Activated CD4-positive, alpha-beta T cell treated with anti-CD3 and anti-CD28 coated beads, Interleukin-2, amount 50 U/mL, for 16 hours (primary cell): ENCODE measurements around the gene MCF2.
"Not testable (repeated sequence)": the region's sequence is repeated elsewhere in the genome, so short reads cannot be mapped to it uniquely, and the experiment has no call there.

Experiments
- DNase-seq: peaks from one replicate; pipeline ENCODE4 v3.0.0-alpha.2; 2020

The MCF2 gene, protein sequence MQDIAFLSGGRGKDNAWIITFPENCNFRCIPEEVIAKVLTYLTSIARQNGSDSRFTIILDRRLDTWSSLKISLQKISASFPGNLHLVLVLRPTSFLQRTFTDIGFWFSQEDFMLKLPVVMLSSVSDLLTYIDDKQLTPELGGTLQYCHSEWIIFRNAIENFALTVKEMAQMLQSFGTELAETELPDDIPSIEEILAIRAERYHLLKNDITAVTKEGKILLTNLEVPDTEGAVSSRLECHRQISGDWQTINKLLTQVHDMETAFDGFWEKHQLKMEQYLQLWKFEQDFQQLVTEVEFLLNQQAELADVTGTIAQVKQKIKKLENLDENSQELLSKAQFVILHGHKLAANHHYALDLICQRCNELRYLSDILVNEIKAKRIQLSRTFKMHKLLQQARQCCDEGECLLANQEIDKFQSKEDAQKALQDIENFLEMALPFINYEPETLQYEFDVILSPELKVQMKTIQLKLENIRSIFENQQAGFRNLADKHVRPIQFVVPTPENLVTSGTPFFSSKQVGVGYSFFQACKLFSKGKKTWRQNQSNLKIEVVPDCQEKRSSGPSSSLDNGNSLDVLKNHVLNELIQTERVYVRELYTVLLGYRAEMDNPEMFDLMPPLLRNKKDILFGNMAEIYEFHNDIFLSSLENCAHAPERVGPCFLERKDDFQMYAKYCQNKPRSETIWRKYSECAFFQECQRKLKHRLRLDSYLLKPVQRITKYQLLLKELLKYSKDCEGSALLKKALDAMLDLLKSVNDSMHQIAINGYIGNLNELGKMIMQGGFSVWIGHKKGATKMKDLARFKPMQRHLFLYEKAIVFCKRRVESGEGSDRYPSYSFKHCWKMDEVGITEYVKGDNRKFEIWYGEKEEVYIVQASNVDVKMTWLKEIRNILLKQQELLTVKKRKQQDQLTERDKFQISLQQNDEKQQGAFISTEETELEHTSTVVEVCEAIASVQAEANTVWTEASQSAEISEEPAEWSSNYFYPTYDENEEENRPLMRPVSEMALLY

DNA sequence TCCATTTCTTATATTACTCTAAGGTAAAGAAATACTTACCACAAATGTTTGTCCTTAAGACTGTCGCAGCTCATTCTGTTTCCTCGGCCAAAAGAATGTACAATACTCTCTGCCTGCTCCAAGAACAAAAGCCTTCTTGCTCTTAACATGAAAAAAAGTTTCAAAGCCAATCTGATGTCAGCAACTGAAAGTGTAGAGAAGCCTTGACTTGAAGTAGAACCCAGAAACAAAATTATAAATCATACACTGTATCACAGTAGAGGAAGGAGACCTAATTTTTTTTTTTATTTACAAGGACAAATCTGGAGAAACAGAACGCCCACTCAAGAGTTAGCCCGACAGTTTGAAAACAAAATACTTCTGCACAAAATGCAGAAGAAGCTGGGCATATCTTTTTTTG is at the start of gene MCF2:
TSS of gene MCF2 (minus strand) at position 101 of the 400 bp plus-strand sequence. CDS start 56,423 bp downstream, outside the sequence.
- no peak for DNase-seq

DNA sequence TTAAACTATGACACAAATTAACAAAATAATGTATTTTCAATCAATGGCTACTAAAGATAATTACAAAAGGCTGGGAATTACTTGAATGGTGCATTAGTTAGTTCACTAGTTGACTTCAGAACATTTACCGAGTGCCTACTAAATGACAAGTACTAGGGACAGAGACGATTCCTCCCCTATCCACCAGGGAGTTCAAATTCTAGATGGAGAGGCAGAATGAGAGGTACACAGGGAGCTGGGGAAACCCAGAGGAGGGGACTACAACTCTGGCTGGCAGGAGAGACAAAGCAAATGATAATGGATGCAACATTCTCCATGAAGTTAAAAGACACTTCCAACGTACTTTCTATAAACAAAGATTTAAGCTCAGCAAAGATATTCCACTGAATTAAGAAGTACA is 43.1 kb upstream of the MCF2 start:
- no peak for DNase-seq

DNA sequence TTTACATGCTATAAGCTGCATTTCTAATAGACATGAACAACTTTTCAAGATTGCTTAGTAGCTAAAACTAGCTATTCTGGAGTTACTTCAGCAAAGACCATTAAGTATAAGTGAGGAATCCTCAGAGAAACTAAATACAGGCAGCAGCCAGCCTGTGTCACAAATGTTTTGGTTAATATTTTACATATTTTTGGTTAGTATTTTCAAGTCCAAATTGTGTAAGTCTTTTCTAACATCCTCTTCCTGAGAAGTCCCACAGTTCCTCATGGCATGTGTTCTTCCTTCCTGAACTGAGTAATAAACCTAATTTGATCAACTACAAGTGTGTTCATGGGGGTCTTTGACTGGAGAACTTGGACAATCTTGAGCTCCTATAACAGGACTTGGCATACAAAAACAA is 42.4 kb upstream of the MCF2 start:
- no peak for DNase-seq

DNA sequence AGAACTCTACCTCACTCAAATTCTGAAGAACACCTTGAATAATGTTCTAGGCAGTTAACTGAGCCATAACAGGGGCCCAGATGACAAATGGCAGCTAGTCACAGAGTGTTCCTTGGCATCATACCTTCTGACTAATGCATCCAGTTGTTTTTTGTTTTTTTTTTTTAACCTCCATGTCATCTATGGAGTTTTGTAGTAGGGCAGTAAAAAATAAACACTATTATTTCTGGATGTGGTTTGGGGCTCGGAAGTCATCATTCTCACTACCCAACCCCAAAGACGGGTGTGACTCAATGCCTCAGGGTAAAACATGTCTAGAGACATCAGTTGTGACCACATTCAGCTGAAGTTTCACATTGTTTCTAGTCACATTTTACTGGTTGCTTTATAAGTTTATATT is 31.2 kb upstream of the MCF2 start:
- peak; percentile 69 for DNase-seq

DNA sequence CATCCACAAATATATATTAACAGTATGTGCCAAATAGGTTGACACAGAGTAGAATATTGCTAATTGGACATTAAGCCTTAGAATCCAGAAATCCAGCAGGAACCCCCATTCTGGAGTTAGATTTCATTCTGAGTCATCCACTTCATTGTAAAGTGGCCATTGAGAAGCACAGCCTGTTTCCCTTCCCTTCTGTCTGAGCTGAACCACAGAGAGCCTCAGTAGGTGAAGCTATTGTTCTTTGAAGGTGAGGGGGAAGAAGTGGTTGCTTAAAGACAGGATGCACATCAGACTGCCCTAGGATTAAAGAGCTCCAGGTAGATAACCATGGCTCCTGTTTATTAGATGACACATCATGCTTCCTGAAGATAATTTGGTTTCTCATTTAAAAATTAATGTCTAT is 30.6 kb upstream of the MCF2 start:
- DNase-seq = no peak

DNA sequence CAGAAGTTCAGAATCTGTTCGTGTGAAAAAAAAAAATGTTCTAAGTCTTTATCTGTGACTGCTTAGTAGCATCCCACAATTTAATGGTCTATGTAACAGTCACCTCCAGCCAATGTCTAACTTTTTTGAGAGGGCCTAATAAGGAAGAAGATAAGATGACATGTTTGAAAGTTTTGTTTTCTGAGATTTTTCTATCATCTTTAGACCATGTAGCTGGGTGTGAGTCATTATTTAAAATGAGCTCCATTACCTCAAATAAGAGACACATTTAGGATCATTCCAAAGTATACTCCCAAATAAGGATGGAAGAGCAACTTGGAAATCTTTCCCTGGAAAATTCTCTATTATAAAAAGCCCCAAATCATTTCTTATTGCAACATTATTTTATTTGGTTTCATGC is 28.2 kb upstream of the MCF2 start:
- DNase-seq = no peak

DNA sequence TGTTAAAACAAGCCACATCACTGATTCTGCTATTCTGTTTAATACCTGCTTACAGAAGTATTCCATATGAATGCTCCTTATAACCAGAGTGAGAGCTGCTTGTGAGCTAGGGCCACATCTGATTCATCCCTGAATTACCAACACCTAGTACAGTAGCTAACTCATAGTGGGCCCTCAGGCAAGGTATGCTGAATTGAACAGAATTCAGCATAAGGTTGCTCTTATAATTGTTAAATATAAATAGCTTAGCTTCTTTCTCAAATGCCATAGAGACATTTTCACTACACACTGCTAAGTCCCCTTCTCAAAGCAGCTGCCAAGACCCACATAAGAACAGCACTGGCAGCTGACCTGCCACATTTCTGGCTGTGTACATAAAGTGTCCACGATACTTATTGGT is 27.0 kb upstream of the MCF2 start:
- no peak for DNase-seq

DNA sequence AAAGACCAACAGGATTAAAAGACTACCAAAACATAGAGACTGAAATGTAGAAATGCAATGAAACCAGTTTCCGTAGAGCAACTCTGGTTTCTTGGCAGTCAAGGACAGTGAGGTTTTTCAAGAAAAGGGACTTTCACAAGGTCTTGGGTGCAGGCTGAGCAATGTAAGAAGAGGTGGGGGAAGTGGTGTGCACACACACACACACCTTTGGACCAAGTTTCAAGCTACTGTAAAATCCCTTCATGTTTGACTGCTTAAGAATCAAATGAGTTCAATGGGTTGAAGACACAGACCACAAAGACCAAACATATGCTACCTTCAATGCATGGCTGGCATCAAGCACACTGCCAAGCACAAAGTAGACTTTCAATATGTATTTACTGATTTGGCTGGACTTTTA is 17.8 kb upstream of the MCF2 start:
- DNase-seq = no peak

DNA sequence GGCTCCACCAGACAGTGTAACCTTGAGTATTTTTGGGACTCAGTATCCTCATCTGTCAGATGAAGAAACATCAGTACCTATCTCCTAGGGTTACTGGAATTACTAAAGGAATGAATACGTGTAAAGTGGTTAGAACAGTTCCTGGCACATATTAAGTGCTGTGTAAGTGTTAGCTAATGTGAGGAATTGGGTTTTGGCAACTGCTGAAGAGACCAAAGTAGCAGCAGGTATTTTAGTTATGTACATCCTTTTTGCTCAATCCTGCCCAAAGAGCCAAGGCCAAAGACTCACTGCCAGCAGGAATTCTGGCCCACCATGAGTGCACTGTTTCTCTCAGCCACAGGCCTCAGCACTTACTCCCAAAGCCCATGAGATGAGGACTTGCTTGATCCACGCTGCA is 16.7 kb upstream of the MCF2 start:
- no peak for DNase-seq

DNA sequence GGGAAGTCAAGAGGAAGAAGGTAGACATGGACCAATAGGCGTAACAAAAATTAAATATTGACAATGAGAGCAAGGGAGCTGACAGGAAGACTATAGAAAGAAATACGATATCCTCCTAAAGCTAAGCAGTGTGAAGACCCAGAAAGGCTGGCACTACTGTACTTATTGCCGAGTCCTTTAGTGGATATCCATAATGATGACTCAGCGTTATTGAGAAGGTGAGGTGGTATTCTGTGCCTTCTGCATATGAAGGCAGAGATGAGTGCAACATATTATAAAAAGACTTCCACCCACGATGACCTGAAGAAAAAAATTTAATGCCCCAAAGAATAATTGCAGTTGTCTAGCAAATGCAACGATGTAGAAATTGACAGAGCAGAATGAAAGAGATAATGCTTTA is 13.0 kb upstream of the MCF2 start:
- DNase-seq = no peak

DNA sequence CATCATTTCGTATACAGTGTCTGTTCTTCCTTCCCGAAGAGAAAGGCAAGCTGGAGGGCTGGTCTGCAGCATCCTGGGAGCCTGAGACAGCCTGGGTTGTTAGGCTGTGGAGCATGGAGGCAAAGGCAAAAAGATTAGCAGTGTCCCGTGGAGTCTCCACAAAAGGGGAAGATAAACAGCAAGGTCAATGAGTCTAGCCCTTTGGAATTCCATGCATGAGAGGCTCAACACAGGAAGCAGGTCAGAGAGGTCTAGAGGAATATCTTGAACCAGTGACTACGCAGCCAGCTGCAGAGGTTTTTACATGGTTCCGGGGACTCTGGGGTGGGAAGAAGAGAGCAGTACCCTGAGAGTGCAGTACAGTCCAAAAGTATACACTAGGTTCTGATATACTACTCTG is 12.2 kb upstream of the MCF2 start:
- no peak for DNase-seq

DNA sequence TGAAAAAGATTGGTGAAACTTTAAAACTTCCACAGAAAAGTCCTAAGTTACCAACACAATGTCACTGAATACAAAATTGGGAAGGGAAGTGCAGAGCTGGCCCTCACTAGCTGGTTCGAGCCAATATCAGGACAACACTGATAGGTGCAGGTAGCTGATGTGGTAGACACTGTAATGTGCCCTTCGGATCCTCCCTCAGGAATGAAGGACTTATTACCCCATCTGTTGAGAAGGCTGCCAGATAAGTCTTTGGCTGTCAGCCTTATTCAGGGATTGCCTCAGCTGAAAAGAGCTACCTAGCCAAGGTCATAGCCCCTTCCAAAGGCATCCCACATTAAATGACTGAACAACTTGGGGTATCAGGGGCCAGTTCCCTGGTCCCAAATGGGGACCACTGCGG is 5.3 kb downstream of the MCF2 start:
- no peak for DNase-seq

DNA sequence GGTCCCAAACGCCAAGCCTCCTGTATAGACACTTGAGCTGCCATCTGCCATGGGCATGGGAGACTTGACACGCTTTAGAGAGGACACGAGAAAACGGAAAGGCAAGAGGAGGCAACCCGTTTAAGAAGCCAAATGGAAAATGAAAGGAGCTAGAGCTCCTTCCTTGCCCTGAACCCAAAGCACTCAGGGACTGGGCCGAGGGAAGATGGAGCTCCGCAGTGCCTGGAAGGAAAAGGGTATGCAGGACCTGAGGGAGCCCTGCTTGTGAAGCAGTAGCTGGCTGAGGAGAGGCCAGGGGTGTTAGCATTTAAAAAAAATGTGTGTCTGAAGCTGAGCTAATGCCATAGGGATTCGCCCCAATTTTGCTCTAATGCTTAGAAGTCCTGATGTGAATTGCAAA is 15.1 kb downstream of the MCF2 start:
- DNase-seq = no peak

DNA sequence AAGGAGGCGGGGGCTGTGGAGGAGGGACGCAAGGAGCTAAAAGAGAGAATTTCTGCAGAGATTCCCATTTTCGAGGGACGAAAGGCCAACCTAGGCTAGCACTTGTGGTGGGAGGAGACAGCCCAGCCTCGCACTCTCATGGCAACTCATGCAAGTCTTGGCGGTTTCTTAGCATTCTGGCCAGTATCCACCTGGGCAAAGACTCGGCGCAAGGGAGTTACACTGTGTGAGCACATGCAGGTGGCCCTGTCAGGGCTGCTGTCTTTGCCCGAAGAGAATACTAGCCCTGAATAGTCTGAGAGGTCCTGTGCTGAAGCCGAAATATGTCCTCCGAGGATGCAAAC is 15.5 kb downstream of the MCF2 start:
- no peak for DNase-seq

DNA sequence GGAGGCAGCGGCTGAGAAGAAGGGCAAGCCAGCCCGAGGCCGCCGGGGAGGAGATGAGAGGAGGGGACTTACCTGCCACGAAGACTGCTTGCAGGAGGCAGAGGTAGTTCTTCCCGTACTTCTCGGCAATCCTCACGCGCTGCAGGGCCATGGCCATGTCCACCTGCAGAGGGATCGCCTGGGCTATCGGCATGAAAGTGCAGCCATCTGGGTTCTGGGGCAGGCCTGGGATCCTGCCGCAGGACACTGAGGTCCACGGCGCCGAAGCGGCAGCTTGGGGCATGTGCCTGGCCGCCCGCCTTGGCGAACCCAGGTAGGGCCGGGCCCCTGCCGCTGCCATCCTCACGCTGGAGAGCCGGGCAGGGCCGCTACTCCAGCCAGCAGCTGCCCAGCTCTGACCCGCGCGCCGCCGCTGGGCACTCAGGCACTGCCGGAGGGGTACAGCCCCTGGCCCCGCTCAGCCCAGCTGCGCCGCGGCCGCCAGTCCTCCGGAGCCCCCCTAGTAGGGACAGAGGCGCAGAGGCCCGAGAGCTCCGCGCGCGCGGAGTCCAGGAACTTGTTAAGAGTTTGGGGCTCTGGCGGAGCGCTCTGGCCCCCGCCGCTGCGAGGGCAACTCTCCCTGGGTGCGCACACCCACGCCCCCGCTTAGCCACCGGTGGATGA is 16.0 kb downstream of the MCF2 start:
- no peak for DNase-seq

DNA sequence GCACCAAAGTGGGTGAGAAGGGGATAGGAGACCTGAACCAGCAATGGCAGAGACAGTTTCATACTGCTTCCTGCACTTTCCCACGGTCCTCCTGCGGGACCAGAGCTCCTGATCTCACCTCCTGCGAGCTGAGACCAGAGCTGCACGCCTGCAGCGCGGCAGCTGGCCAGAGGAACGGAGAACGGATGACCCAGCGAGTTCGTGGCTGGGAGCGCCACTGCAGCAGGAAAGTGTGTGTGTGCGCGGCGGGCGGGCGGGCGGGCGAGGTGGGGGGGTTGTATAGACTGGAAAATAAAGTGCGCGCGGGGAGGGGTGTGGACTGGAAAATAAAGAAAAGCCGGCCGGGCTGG is 16.5 kb downstream of the MCF2 start:
- DNase-seq = no peak

DNA sequence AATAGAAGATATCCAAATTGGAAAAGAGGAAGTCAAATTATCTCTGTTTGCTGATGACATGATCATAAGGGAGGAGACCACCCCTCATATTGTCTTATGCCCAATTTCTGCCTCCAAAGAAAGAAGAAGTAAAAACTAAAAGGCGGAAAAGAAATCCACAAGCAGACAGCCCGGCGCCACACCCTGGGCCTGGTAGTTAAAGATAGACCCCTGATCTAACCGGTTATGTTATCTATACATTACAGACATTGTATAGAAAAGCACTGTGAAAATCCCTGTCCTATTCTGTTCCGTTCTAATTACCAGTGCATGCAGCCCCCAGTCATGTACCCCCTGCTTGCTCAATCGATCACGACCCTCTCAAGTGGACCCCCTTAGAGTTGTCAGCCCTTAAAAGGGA is 22.8 kb downstream of the MCF2 start:
- not testable (repeated sequence) for DNase-seq

DNA sequence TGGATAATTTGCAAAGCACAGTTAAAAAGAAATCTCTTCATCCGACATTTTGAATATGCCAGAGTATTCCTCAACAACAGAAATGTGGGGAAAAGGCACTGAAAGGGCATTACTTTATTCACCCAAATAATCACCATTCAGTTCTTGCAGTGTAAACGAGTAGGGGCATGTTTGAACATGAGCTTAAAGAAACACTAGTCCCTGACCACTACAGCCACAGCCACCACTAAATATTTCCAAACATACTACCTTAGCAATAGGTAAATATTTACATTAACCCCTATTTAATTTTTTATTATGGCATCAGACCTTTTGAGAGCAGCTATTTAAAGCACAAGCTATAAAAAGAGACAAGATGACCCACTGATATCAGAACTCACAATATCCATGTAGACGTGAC is 27.6 kb downstream of the MCF2 start:
- DNase-seq = no peak

DNA sequence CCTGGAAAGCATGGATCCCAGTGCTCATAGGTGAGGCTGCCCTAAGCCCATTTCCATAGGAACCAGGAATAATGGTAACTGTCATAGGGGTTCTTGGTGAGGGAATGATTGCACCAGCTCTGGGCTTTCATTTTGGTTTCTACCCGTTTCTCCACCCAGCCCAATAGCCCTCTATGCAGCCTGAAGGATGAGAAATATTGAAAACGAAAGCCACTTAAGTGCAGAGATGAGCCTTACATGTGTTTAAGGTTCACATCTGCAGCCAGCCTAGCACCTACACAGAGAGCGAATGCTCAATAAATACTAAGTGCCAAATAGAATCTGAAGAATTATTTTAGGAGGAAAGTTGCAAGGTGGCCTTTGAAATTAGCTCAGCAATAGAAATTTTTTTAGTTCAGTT is 60.4 kb downstream of the MCF2 start:
- peak; percentile 24 for DNase-seq

DNA sequence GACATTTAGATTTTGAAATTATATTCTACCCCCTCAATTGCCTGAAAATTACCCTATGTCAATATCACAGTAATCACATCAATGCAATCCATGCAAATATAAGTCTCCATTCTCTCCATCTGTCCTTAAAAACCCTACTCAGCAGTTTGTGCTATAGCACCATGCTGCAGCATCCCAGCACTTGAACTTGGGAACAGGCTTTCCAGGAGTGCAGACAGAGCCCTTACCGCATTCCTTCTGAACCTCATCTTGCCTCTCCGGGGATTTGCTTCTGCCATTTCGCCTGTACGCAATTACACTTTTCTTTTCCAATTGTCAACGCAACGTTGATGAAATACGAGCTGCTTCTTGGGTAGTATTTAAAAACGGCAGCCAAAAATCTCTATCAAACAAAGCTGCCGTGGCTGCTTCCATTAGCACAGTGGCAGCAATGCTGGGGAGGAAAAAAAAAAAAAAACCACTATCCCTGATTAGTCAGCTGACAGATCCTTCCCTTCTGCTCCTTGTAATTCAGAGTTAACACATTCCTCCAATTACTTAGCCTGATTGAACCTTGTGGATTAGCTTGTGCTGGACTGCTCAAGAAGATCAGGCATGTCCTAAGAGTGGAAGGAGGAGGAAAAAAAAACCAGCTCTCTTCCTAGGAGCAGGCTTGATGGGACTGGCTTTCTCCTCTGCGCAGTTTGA is 65.6 kb downstream of the MCF2 start:
- DNase-seq = no peak

DNA sequence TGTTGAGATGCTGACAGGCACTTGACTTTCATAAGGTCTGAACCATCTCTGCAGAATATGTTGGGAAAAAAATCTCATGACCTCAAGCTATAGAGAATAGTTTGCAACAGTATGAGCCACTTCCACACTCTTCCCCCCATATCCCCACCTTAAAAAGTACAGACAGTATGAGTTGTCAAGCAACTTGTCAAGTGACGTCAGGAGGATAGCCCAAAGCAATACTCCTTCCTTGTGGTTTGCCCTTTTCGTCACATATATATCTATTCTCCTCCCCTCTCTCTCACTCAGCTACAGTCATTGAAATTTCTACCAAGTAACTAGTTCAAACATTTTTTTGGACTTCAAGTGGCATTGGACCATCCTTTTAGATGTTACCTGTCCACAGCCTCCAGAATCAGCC is 67.7 kb downstream of the MCF2 start:
- no peak for DNase-seq

DNA sequence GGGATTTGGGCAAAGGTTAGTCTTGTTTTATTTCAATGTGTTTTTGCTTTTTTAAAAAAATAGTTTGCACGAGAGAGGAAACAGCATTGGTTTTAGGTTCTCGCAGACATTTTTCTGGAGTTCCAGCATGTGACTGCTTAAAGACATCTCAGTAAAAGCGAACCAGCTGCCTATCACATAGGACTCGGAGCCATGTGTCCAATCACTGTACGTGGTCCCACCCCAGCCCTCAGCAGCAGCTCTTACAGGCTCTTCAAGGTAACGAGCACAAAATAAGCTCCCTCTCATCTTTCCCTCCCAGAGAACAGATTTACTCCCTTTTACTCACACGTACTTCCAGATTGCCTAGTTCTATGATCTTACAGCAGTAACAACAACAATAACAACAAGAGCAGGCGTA is 68.7 kb downstream of the MCF2 start:
- DNase-seq = no peak

DNA sequence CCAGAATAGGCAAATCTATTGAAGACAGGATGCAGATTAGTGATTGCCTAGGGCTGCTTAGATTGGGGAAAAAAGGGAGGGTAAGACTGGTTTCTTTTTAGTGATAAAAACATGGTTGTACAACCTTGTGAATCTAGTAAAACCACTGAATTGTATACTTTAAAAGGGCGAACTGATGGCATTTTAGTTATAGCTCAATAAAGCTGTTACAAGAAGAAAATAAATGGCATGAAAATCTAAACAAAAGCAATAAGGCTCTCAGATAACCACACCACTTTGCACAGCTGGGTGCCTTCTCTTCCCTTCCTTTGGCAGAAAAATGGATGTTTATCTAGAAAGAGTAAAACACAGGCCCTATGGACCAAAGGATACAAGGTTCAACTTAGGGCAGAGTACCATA is 107.9 kb downstream of the MCF2 start:
- DNase-seq = no peak
